Endothelial cell (in vitro differentiated cells): ENCODE data around the gene CTXN1. TPM values are rescaled to one million over a fixed set of nuclear protein-coding genes. Genes with fewer than 3 reads are reported as not detected.

Source experiments
- DNase-seq: peaks from one replicate; pipeline ENCODE4 v3.0.0; 2021; ENCODE audit warnings: low spot score
- H3K27ac Mint-ChIP-seq: one replicate; pipeline ENCODE4 v1.8.0; 2021; ENCODE audit warnings: mixed read lengths, inconsistent platforms; ENCODE audit not compliant: unreplicated experiment
- H3K27me3 Mint-ChIP-seq: one replicate; pipeline ENCODE4 v1.8.0; 2021; ENCODE audit warnings: mild to moderate bottlenecking, moderate library complexity, mixed read lengths, inconsistent platforms; ENCODE audit not compliant: unreplicated experiment
- H3K36me3 Mint-ChIP-seq: one replicate; pipeline ENCODE4 v1.8.0; 2021; ENCODE audit warnings: mild to moderate bottlenecking, low read depth, mixed read lengths, inconsistent platforms; ENCODE audit not compliant: unreplicated experiment
- H3K4me1 Mint-ChIP-seq: one replicate; pipeline ENCODE4 v1.8.0; 2021; ENCODE audit warnings: mild to moderate bottlenecking, mixed read lengths, inconsistent platforms; ENCODE audit not compliant: unreplicated experiment
- H3K4me3 Mint-ChIP-seq: one replicate; pipeline ENCODE4 v1.8.0; 2021; ENCODE audit warnings: mild to moderate bottlenecking, mixed read lengths, inconsistent platforms; ENCODE audit not compliant: unreplicated experiment
- H3K9me3 Mint-ChIP-seq: one replicate; pipeline ENCODE4 v1.8.0; 2021; ENCODE audit warnings: mixed read lengths, inconsistent platforms; ENCODE audit not compliant: unreplicated experiment
- total RNA-seq: library from RNA; stranded (reverse); fragmentation: NEBNext Ultra II Directional; extraction: Animal tissue kit (Norgen Biotek cat#: 25700); gene quantifications from one replicate; pipeline ENCODE4 v1.2.1, GENCODE V29; 2021; ENCODE audit not compliant: unreplicated experiment
- TF ChIP-seq, protein P1 (sequence below): fragments of 200-600 bp; sonication (generic); IDR thresholded peaks from one replicate; pipeline ENCODE4 v1.5.0; 2021; ENCODE audit warnings: antibody characterized with exemption; ENCODE audit not compliant: unreplicated experiment

CTXN1 gene
- total RNA-seq, 1 donor from 2014 or later: 18.3 TPM

DNA sequence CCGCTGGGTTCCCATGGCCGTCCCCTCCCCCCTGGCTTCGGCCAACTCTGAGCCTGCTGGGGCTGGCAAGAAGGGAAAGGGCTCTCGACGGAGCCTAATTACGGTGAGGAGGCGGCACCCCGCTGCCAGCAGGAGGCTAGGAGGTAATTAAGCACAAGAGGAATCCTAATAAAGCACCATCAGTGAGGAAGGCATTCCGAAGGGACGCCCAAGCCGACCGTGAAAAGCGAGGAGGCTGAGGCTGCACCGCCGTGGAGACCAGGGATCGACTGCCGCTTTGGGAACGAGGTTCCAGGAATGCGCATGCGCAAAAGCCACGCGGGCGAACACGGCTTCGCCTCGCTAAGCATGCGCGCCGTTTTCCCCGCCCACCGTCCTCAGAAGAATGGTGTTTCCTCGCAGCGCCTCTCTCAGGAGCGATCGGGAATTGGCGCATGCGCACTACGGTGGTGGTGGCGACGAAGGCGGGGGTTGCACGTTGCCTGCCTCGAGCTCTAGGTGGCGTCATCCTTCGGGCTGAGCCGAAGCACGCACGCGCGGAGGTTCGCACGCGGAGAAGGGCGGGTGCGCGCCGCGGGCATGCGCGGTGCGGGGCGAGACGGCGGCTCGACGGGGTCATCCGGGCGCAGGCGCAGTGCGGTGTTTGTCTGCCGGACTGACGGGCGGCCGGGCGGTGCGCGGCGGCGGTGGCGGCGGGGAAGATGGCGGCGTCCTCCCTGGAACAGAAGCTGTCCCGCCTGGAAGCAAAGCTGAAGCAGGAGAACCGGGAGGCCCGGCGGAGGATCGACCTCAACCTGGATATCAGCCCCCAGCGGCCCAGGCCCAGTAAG is 22.5 kb downstream of the CTXN1 start, which contains the start of gene MAP2K7:
TSS of gene MAP2K7 (plus strand) at position 634 of the 830 bp plus-strand sequence. CDS start at position 702, 68 bp downstream.
- Mint-ChIP-seq H3K4me1 (peaks cover 12% of the 10 kb centered on the region), H3K27me3 (peaks cover 13% of the 10 kb centered on the region), H3K36me3 (peaks cover 9% of the 10 kb centered on the region), H3K9me3 (no peaks in the 10 kb centered on the region), H3K4me3 (peak within 1 kb of the TSS; percentile 94), H3K27ac (peak within 1 kb of the TSS; percentile 92)
- DNase-seq: peak; percentile 100
- TF ChIP-seq, protein P1, sequence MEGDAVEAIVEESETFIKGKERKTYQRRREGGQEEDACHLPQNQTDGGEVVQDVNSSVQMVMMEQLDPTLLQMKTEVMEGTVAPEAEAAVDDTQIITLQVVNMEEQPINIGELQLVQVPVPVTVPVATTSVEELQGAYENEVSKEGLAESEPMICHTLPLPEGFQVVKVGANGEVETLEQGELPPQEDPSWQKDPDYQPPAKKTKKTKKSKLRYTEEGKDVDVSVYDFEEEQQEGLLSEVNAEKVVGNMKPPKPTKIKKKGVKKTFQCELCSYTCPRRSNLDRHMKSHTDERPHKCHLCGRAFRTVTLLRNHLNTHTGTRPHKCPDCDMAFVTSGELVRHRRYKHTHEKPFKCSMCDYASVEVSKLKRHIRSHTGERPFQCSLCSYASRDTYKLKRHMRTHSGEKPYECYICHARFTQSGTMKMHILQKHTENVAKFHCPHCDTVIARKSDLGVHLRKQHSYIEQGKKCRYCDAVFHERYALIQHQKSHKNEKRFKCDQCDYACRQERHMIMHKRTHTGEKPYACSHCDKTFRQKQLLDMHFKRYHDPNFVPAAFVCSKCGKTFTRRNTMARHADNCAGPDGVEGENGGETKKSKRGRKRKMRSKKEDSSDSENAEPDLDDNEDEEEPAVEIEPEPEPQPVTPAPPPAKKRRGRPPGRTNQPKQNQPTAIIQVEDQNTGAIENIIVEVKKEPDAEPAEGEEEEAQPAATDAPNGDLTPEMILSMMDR: peak; percentile 57

DNA sequence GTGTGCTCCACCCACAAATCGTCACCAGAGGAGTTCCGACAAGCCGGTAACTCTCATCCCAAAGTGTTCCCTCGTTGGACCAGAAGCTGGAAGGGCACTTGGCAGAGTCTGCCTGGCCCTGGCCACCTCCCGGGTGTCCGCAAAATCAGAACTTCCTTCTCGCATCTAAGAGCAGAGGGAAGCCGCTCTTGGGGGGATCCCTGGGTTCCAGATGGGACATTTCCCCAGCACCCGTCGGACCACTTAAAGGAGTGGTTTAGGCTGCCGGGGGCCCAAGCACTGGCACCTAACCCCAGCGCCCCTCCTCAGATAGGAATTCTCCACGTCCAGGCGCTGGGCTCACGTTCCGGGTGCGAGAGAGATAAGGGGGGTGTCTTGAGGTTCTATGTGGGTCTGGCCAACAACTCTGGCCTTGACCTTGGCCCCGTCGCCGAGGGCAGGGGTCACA is 23.1 kb downstream of the CTXN1 start:
- TF ChIP-seq, protein P1: no peak
- no peaks in the 10 kb centered on the region for H3K9me3 Mint-ChIP-seq
- peak overlapping the region; percentile 92 for H3K4me3 Mint-ChIP-seq
- peaks cover 9% of the 10 kb centered on the region for H3K36me3 Mint-ChIP-seq
- H3K27ac Mint-ChIP-seq: peak overlapping the region; percentile 86
- no peak for DNase-seq
- H3K4me1 Mint-ChIP-seq: peaks cover 12% of the 10 kb centered on the region
- H3K27me3 Mint-ChIP-seq: peaks cover 13% of the 10 kb centered on the region

DNA sequence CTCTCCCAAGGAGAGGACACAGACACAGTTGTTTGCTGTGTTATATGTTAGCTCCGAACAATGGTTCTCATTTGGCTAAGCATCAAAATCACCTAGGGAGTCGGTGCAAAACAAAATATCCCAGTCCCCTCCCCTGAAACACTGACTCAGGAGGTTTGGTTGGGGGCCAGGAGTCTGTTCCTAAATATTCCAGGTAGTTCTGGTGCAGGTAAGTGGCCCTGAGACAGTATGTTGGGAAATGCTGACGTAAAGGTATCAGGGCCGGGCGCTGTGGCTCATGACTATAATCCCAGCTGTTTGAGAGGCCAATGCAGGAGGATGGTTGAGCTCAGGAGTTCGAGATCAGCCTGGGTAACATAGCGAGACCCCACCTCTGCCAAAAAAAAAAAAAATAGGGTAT is 24.6 kb downstream of the CTXN1 start:
- H3K4me3 Mint-ChIP-seq: no peak overlapping the region
- peaks cover 9% of the 10 kb centered on the region for H3K36me3 Mint-ChIP-seq
- TF ChIP-seq, protein P1: no peak
- H3K27me3 Mint-ChIP-seq: peaks cover 17% of the 10 kb centered on the region
- H3K9me3 Mint-ChIP-seq: no peaks in the 10 kb centered on the region
- peaks cover 12% of the 10 kb centered on the region for H3K4me1 Mint-ChIP-seq
- DNase-seq: no peak
- no peak overlapping the region for H3K27ac Mint-ChIP-seq

DNA sequence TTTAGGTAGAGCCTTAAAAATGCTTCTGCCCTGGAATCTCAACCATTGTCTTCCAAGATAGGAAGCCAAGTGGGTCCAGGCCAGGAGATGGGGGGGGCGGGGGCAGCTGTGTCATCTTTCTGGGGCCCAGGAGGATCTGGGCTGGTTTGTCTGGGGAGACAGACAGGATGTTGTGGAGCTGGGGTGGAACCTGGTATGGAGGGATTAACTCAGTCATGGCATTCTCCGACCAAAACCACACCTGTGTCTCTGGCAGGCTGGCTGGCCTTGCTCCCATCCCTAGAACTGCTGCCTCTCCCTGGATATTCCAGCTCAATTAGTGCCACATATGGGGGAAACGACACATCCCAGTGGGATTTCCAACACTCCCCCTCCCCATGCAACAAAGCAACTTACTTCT is 25.0 kb downstream of the CTXN1 start:
- Mint-ChIP-seq H3K9me3 (no peaks in the 10 kb centered on the region), H3K4me1 (peaks cover 12% of the 10 kb centered on the region), H3K27me3 (peaks cover 17% of the 10 kb centered on the region), H3K27ac (no peak overlapping the region), H3K36me3 (peaks cover 9% of the 10 kb centered on the region), H3K4me3 (no peak overlapping the region)
- DNase-seq: no peak
- TF ChIP-seq, protein P1: no peak

DNA sequence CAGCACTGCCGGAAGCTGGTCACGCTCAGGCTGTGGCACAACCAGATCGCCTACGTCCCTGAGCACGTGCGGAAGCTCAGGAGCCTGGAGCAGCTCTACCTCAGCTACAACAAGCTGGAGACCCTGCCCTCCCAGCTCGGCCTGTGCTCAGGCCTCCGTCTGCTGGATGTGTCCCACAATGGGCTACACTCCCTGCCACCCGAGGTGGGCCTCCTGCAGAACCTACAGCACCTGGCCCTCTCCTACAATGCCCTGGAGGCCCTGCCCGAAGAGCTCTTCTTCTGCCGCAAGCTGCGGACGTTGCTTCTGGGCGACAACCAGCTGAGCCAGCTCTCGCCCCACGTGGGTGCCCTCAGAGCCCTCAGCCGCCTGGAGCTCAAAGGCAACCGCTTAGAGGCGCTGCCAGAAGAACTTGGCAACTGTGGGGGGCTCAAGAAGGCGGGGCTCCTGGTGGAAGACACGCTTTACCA is 25.5 kb downstream of the CTXN1 start:
- H3K4me1 Mint-ChIP-seq: peaks cover 9% of the 10 kb centered on the region
- no peak overlapping the region for H3K27ac Mint-ChIP-seq
- H3K9me3 Mint-ChIP-seq: no peaks in the 10 kb centered on the region
- TF ChIP-seq, protein P1: no peak
- peaks cover 17% of the 10 kb centered on the region for H3K27me3 Mint-ChIP-seq
- DNase-seq: no peak
- peaks cover 5% of the 10 kb centered on the region for H3K36me3 Mint-ChIP-seq
- H3K4me3 Mint-ChIP-seq: no peak overlapping the region
